ENCODE data around the gene MRPL19. TPM values are rescaled to one million over a fixed set of nuclear protein-coding genes. Genes with fewer than 3 reads are reported as not detected.

MRPL19 gene
- total RNA-seq, 1 donor from 2014 or later, result 57.0 TPM

DNA sequence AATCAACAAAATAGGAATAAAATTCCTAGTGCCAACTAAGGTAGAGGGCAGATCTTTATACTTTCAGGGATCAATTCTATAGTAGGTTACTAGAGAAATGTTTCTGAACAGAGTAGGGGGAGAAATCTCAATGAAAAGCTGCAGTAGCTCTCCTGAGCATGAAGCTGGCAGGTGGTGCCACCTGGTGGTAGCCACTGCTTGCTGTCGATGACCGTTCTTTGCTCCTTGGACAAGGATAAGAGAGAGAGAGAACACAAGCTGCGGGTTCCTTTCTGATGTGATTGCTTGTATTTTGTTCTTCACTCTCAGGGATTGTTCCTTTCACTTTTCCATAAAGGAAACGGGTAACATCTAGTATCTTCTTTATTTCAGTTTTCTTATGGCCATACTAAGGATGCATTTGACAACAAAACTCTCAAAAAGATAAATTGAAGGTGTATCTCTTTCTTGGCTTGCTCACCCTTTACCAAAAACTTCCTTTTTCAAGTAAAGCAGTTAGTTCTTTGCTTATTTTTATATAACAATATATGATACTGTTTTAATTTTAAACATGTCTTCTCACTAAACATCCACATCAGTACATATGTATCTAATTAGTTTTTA lies 18.6 kb upstream of the MRPL19 start:
- intact Hi-C loops (cut with micrococcal nuclease), result no loop called here
- H3K4me3 ChIP-seq, result no peak overlapping the region
- H3K4me1 ChIP-seq, result peaks cover 12% of the 10 kb centered on the region
- no peak overlapping the region for H3K27ac ChIP-seq (replicated peaks)
- no peaks in the 10 kb centered on the region for H3K36me3 ChIP-seq
- TF ChIP-seq, protein P1, sequence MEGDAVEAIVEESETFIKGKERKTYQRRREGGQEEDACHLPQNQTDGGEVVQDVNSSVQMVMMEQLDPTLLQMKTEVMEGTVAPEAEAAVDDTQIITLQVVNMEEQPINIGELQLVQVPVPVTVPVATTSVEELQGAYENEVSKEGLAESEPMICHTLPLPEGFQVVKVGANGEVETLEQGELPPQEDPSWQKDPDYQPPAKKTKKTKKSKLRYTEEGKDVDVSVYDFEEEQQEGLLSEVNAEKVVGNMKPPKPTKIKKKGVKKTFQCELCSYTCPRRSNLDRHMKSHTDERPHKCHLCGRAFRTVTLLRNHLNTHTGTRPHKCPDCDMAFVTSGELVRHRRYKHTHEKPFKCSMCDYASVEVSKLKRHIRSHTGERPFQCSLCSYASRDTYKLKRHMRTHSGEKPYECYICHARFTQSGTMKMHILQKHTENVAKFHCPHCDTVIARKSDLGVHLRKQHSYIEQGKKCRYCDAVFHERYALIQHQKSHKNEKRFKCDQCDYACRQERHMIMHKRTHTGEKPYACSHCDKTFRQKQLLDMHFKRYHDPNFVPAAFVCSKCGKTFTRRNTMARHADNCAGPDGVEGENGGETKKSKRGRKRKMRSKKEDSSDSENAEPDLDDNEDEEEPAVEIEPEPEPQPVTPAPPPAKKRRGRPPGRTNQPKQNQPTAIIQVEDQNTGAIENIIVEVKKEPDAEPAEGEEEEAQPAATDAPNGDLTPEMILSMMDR (IDR thresholded peaks at IDR 0.05; ENCODE audit: borderline replicate concordance), result peak; percentile 92
- DNase-seq, result peak; percentile 56
- H3K9me3 ChIP-seq (replicated peaks), result no peaks in the 10 kb centered on the region
- H3K27me3 ChIP-seq (ENCODE audit: low read depth), result peaks cover 5% of the 10 kb centered on the region

DNA sequence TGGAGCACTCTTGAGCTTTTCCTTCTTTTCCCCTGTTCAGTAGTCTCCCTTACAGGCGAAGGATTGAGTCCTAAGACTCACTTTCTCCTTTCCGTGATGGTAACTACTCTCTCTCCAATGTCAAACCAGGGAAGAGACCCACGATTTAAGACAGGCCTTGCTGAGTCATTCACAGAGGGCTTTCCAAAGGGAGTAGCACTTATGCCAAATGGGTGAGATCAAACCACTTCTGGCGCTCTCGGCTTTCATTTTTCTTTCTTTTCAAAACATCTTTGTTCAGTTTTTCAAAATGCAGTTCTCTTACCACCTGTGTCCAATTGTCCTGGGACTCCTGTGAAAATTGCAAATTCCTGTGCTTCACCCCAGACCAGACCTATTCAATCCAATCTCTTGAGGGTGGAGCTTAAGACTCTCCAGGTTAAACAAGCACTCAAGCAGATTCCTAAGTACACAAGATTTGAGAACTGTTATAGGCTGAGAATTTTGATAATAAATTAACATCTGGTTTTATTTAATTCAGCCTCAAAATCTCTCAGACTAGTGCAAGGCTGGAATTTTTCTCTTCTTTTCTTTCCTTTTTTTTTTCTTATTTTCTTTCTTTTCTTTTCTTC lies 14.4 kb upstream of the MRPL19 start:
- intact Hi-C loops (cut with micrococcal nuclease), result no loop called here
- Histone ChIP-seq H3K4me3 (no peak overlapping the region), H3K27me3 (ENCODE audit: low read depth) (no peaks in the 10 kb centered on the region), H3K4me1 (peaks cover 17% of the 10 kb centered on the region), H3K27ac (replicated peaks) (peak overlapping the region; percentile 68), H3K9me3 (replicated peaks) (no peaks in the 10 kb centered on the region), H3K36me3 (no peaks in the 10 kb centered on the region)
- no peak for DNase-seq
- TF ChIP-seq, protein P1 (IDR thresholded peaks at IDR 0.05; ENCODE audit: borderline replicate concordance), result no peak

DNA sequence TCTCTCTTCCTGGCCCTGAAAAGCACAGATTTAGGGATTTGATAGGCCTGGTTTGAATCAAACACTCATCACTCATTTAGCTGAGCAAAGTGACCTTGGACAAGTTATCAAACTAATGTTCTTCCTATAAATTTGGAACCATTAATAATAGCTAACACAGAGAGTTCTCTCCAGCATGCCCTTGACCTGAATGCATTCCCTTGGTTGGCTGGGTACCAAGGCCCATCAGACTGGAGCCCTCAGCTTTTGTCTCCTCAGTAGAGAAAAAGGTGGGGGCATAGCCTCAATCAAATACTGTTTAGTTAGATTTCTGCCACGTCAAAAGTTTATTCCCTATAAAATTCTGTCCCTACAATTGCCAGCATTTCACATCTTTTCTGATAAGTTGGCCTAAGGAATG lies 13.8 kb upstream of the MRPL19 start:
- peak overlapping the region; percentile 68 for H3K27ac ChIP-seq (replicated peaks)
- peaks cover 17% of the 10 kb centered on the region for H3K4me1 ChIP-seq
- H3K36me3 ChIP-seq, result no peaks in the 10 kb centered on the region
- intact Hi-C loops (cut with micrococcal nuclease), result no loop called here
- H3K4me3 ChIP-seq, result no peak overlapping the region
- DNase-seq, result no peak
- H3K9me3 ChIP-seq (replicated peaks), result no peaks in the 10 kb centered on the region
- H3K27me3 ChIP-seq (ENCODE audit: low read depth), result no peaks in the 10 kb centered on the region
- TF ChIP-seq, protein P1 (IDR thresholded peaks at IDR 0.05; ENCODE audit: borderline replicate concordance), result no peak

DNA sequence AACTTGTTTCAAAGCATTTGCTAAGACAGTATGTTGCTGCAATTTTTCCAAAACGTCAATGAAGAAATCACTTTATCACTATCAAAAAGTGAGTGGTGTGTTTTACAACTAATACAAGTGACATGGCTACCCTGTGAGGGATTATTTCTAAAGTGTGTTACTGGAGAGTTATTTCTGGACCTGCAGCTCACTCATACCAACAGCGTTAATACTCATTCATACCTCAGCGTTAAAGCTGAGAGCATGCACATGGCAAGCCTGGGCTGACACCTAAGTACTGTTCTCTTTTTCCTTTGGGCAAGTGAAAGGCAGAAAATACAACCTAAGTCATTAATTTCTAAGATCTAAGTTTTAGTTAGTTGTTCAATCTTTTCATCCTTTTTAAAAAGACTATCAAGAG lies 13.0 kb upstream of the MRPL19 start:
- no peak for DNase-seq
- Histone ChIP-seq H3K4me1 (peaks cover 17% of the 10 kb centered on the region), H3K4me3 (no peak overlapping the region), H3K27ac (replicated peaks) (peak overlapping the region; percentile 68), H3K9me3 (replicated peaks) (no peaks in the 10 kb centered on the region), H3K27me3 (ENCODE audit: low read depth) (no peaks in the 10 kb centered on the region), H3K36me3 (no peaks in the 10 kb centered on the region)
- TF ChIP-seq, protein P1 (IDR thresholded peaks at IDR 0.05; ENCODE audit: borderline replicate concordance), result no peak
- intact Hi-C loops (cut with micrococcal nuclease), result no loop called here

DNA sequence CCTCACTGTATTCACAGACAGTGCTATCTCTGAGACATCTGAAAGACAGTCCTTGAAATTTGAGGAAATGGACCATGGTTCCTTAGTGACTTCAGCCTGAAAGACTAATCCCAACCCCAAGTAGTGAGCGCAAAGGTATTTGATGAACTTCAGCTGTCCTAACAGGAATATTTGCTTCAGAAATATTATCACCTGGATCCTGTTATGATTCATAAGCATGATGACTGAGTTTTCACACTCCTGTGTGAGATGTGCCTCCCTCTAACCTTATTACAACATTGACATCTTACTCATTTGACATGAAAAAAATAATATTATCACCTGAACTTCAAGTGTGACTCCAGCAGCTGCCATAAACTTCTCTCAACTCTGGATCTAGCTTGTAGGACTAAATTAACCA lies 11.6 kb upstream of the MRPL19 start:
- H3K27me3 ChIP-seq (ENCODE audit: low read depth), result no peaks in the 10 kb centered on the region

More for the DNA sequence above, 11.6 kb upstream of the MRPL19 start:
- peaks cover 18% of the 10 kb centered on the region for H3K4me1 ChIP-seq
- intact Hi-C loops (cut with micrococcal nuclease), result no loop called here
- DNase-seq, result no peak
- H3K9me3 ChIP-seq (replicated peaks), result no peaks in the 10 kb centered on the region
- no peak overlapping the region for H3K27ac ChIP-seq (replicated peaks)
- no peaks in the 10 kb centered on the region for H3K36me3 ChIP-seq
- TF ChIP-seq, protein P1 (IDR thresholded peaks at IDR 0.05; ENCODE audit: borderline replicate concordance), result no peak
- no peak overlapping the region for H3K4me3 ChIP-seq

Data from left ventricle myocardium inferior (tissue), 1 donor.